Endothelial cell of umbilical vein (primary cell): ENCODE measurements around the gene DDA1. TPM values are rescaled to one million over a fixed set of nuclear protein-coding genes. Genes with fewer than 3 reads are reported as not detected.
A peak's percentile ranks its signal among the peaks of the same experiment; 100 is the strongest.

Source experiments
- BruUV-seq: library from RNA; stranded (reverse); fragments of 400-500 nt; replicated peaks from 2 replicates; lab custom pipeline; 2021; lab: Mats Ljungman, UMichigan
- CTCF ChIA-PET: fragments of 300-600, 350-600 bp; sonication (Branson Sonifier 250); formaldehyde crosslinking; loops from one replicate; lab custom pipeline; 2021; ENCODE audit warnings: antibody characterized with exemption, inconsistent platforms; lab: Charles Lee
- POLR2A ChIA-PET: fragments of 300-600, 350-600 bp; sonication (Branson Sonifier 250); formaldehyde crosslinking; loops from one replicate; lab custom pipeline; 2021; ENCODE audit warnings: antibody characterized with exemption, inconsistent platforms; lab: Charles Lee
- DNase-seq: peaks from one replicate; pipeline ENCODE4 v3.0.0-alpha.2; 2011; ENCODE audit warnings: low read depth, low spot score
- FAIRE-seq: peaks from 2 replicates; lab custom pipeline; 2011; peaks lifted over from hg19 to GRCh38; lab: Jason Lieb, UNC
- H2AFZ ChIP-seq: 2 replicates; pipeline ENCODE4 v1.6.0; 2012; ENCODE audit warnings: low read depth, low read length, control low read depth, inconsistent platforms
- H3K27ac ChIP-seq: 2 replicates; pipeline ENCODE4 v1.5.1; 2011; ENCODE audit warnings: low read depth, mild to moderate bottlenecking, control low read depth, low read length, moderate library complexity; ENCODE audit not compliant: insufficient read depth
- H3K27me3 ChIP-seq, 2 experiments: 2 replicates each; pipeline versions ENCODE4 v1.6.0 to v1.6.1; 2011; ENCODE audit warnings: low read length in 2 of 2, mixed read lengths in 1 of 2; ENCODE audit not compliant: control insufficient read depth in 2 of 2, insufficient read depth in 2 of 2
- H3K36me3 ChIP-seq, 2 experiments: 2 replicates in 1 of 2; 3 replicates in 1 of 2; pipeline ENCODE4 v1.5.1; 2011; ENCODE audit warnings: low read length in 2 of 2, mild to moderate bottlenecking in 1 of 2, moderate library complexity in 1 of 2; ENCODE audit not compliant: control insufficient read depth in 2 of 2, insufficient read depth in 2 of 2; ENCODE audit errors: extremely low read depth in 1 of 2
- H3K4me1 ChIP-seq: 3 replicates; pipeline ENCODE4 v1.5.1; 2011; ENCODE audit warnings: mild to moderate bottlenecking, low read length; ENCODE audit not compliant: control insufficient read depth, insufficient read depth; ENCODE audit errors: extremely low read depth
- H3K4me2 ChIP-seq: 2 replicates; pipeline ENCODE4 v1.6.1; 2011; ENCODE audit warnings: low read length, control low read depth, mixed read lengths; ENCODE audit not compliant: insufficient read depth
- H3K4me3 ChIP-seq, 3 experiments: fragments of 200-600 bp in 1 of 3; sonication (generic), shearing (Covaris generic) in 1 of 3; replicated peaks in 1 of 3; 2 replicates each; pipeline ENCODE4 v1.5.1; 2011 to 2016; ENCODE audit warnings: control low read depth in 3 of 3, low read length in 3 of 3, mild to moderate bottlenecking in 2 of 3, inconsistent platforms in 1 of 3, low read depth in 1 of 3, moderate library complexity in 1 of 3; ENCODE audit not compliant: insufficient read depth in 1 of 3
- H3K79me2 ChIP-seq: 2 replicates; pipeline ENCODE4 v1.6.0; 2012; ENCODE audit warnings: low read length, inconsistent platforms; ENCODE audit not compliant: control insufficient read depth, insufficient read depth
- H3K9ac ChIP-seq: replicated peaks from 2 replicates; pipeline ENCODE3; 2011; ENCODE audit warnings: low read length, control low read depth; ENCODE audit not compliant: insufficient read depth; ENCODE audit errors: extremely low read depth
- H3K9me1 ChIP-seq: replicated peaks from 3 replicates; pipeline ENCODE4 v1.6.0; 2011; ENCODE audit warnings: mild to moderate bottlenecking, low read length; ENCODE audit not compliant: control insufficient read depth, insufficient read depth; ENCODE audit errors: extremely low read depth
- H3K9me3 ChIP-seq: replicated peaks from 2 replicates; pipeline ENCODE4 v1.5.1; 2012; ENCODE audit warnings: low read length, inconsistent platforms; ENCODE audit not compliant: control insufficient read depth, insufficient read depth
- H4K20me1 ChIP-seq: replicated peaks from 2 replicates; pipeline ENCODE3; 2011; ENCODE audit warnings: mild to moderate bottlenecking, low read length; ENCODE audit not compliant: control insufficient read depth, insufficient read depth; ENCODE audit errors: extremely low read depth
- EZH2 ChIP-seq: IDR thresholded peaks from 2 replicates; pipeline ENCODE4 v1.6.1; 2012; ENCODE audit warnings: borderline replicate concordance, low read depth, mild to moderate bottlenecking, moderate library complexity, low read length, inconsistent platforms; ENCODE audit not compliant: severe bottlenecking
- GATA2 ChIP-seq: IDR thresholded peaks from 2 replicates; pipeline ENCODE4 v1.7.0; 2011; ENCODE audit warnings: low read depth, mild to moderate bottlenecking, moderate library complexity, mixed read lengths, low read length; ENCODE audit not compliant: insufficient read length, insufficient read depth
- POLR2A ChIP-seq: IDR thresholded peaks from 2 replicates; pipeline ENCODE4 v1.6.1; 2012; ENCODE audit warnings: low read depth, mild to moderate bottlenecking, control low read depth, low read length
- POLR2AphosphoS5 ChIP-seq: IDR thresholded peaks from 2 replicates; pipeline ENCODE4 v1.6.1; 2012; ENCODE audit warnings: low read depth, mild to moderate bottlenecking, control low read depth, low read length, moderate library complexity; ENCODE audit not compliant: insufficient read depth
- dilution Hi-C: fragments of 300-500 bp; cut with MboI; formaldehyde crosslinking; loops from one replicate; pipeline ENCODE4 v1.15.0; 2019; ENCODE audit warnings: low sequenced_read_pairs; ENCODE audit not compliant: extremely low pct_ligation_motif_present
- intact Hi-C: fragments of 100-400 bp; cut with micrococcal nuclease; formaldehyde crosslinking; loops from one replicate; pipeline ENCODE4 v1.10.0; 2022
- polyA plus RNA-seq, 4 experiments: library from polyadenylated mRNA; depleted of rRNA in 3 of 4; stranded (reverse) in 3 of 4; unstranded in 1 of 4; fragments of >200 nt; gene quantifications; 2 replicates each; pipeline versions ENCODE4 v1.2.1 to v1.2.3, GENCODE V29; 2011 to 2012; ENCODE audit warnings: missing spikeins in 1 of 4
- total RNA-seq: library from RNA; stranded (reverse); gene quantifications from 2 replicates; pipeline ENCODE4 v1.2.3, GENCODE V29; 2021
- TF ChIP-seq, protein P1 (sequence below), 2 donors: IDR thresholded peaks; 1 replicate in 1 of 2; 2 replicates in 1 of 2; pipeline ENCODE4 v1.5.1; 2011; ENCODE audit warnings: low read length in 2 of 2, mild to moderate bottlenecking in 2 of 2, moderate library complexity in 2 of 2, control low read depth in 1 of 2, inconsistent platforms in 1 of 2, low read depth in 1 of 2; ENCODE audit not compliant: insufficient read depth in 1 of 2; ENCODE audit errors: extremely low read depth in 1 of 2

The DDA1 gene
- total and polyA plus RNA-seq, 2 donors (not counting 3 experiments of a cell fraction or from before 2014, with no cell fraction given) = 52.9 to 64.7 TPM

- H2AFZ ChIP-seq = peak overlapping the region; percentile 98
- peak overlapping the region; percentile 54 for H3K4me2 ChIP-seq
- ChIA-PET POLR2A (interaction anchor here (0.6 to 0.7 kb wide), 3 partner anchors 13 to 190 kb away, joined by 3 to 4 read pairs (median 4); no protein-coding TSS in a partner anchor), CTCF (interaction anchor here (0.7 to 4.4 kb wide), 17 partner anchors 10 to 99 kb away, joined by 3 to 70 read pairs (median 6); partner anchors contain the start of genes ABHD8, ANKLE1, ANO8 and DDA1)
- no TSS peak for BruUV-seq
- FAIRE-seq = peak; percentile 96
- peaks cover 12% of the 10 kb centered on the region for H3K4me1 ChIP-seq
- no peaks in the 10 kb centered on the region for H3K27me3 ChIP-seq
- peak overlapping the region; percentile 49 for H3K9ac ChIP-seq
- H3K9me3 ChIP-seq = no peaks in the 10 kb centered on the region
- TF ChIP-seq EZH2 (no peak), GATA2 (no peak), POLR2AphosphoS5 (peak; percentile 80), POLR2A (peak; percentile 82)
- TF ChIP-seq, protein P1, sequence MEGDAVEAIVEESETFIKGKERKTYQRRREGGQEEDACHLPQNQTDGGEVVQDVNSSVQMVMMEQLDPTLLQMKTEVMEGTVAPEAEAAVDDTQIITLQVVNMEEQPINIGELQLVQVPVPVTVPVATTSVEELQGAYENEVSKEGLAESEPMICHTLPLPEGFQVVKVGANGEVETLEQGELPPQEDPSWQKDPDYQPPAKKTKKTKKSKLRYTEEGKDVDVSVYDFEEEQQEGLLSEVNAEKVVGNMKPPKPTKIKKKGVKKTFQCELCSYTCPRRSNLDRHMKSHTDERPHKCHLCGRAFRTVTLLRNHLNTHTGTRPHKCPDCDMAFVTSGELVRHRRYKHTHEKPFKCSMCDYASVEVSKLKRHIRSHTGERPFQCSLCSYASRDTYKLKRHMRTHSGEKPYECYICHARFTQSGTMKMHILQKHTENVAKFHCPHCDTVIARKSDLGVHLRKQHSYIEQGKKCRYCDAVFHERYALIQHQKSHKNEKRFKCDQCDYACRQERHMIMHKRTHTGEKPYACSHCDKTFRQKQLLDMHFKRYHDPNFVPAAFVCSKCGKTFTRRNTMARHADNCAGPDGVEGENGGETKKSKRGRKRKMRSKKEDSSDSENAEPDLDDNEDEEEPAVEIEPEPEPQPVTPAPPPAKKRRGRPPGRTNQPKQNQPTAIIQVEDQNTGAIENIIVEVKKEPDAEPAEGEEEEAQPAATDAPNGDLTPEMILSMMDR (IDR thresholded peaks at IDR 0.05; ENCODE audit: extremely low read depth in 1 of 2, insufficient read depth in 1 of 2, low read depth in 1 of 2, low read length in 2 of 2) = peak; percentile 67
- no peaks in the 10 kb centered on the region for H3K79me2 ChIP-seq
- DNase-seq = peak; percentile 85
- peaks cover 0 to 3% of the 10 kb centered on the region in 2 experiments for H3K36me3 ChIP-seq
- no peak overlapping the region for H3K27ac ChIP-seq
- no peaks in the 10 kb centered on the region for H4K20me1 ChIP-seq
- peak overlapping the region; percentile 36 to 51 (median 40) for H3K4me3 ChIP-seq
- H3K9me1 ChIP-seq = no peaks in the 10 kb centered on the region
- dilution Hi-C loops = no loop called here
- intact Hi-C loops = loop anchor here (1.0 to 2.0 kb wide), 5 partner anchors 13 to 99 kb away; partner anchors contain the start of genes GTPBP3 and MRPL34
Observed at GRCh38 chr19:17292301-17293074, 16.9 kb upstream of the DDA1 start.
